Measurements from ENCODE around the gene PGA4.

- TF ChIP-seq POLR2A (IDR thresholded peaks at IDR 0.05) (no peak), CTCF (IDR thresholded peaks at IDR 0.05) (peak in 1 of 4 experiments; percentile 11)
These were observed 48.7 kb upstream of the PGA4 start for GRCh38 chr11:61173456-61173855.
